Left hindlimb (tissue), 1 donor: ENCODE results near the gene ELOVL2.
"Not testable (repeated sequence)": the region's sequence is repeated elsewhere in the genome, so short reads cannot be mapped to it uniquely, and the experiment has no call there.

ENCODE experiments used
- DNase-seq: peaks from one replicate; pipeline ENCODE4 v3.0.0-alpha.2; 2018

The ELOVL2 gene

GRCh38 chr6:11021003-11021402, 23.1 kb downstream of the ELOVL2 start:
- DNase-seq = no peak

- DNase-seq = no peak
Measured at GRCh38 chr6:11018225-11018624, 25.9 kb downstream of the ELOVL2 start.

- no peak for DNase-seq
Measured at GRCh38 chr6:11017090-11017489, 27.0 kb downstream of the ELOVL2 start.

GRCh38 chr6:11016452-11016851, 27.7 kb downstream of the ELOVL2 start:
- no peak for DNase-seq

- no peak for DNase-seq
Measured at GRCh38 chr6:11015102-11015501, 29.0 kb downstream of the ELOVL2 start.

- no peak for DNase-seq
Measured at GRCh38 chr6:11013721-11014070, 30.4 kb downstream of the ELOVL2 start.

- no peak for DNase-seq
Measured at GRCh38 chr6:11012976-11013720, 31.0 kb downstream of the ELOVL2 start.

- no peak for DNase-seq
Measured at GRCh38 chr6:11012295-11012754, 31.8 kb downstream of the ELOVL2 start.

GRCh38 chr6:11011787-11012234, 32.3 kb downstream of the ELOVL2 start:
- DNase-seq = no peak

- DNase-seq = no peak
Measured at GRCh38 chr6:11009353-11009752, 34.8 kb downstream of the ELOVL2 start.

GRCh38 chr6:11008821-11009220, 35.3 kb downstream of the ELOVL2 start:
- DNase-seq = no peak

GRCh38 chr6:11007715-11008608, 36.1 kb downstream of the ELOVL2 start:
- DNase-seq = no peak

- DNase-seq = no peak
Measured at GRCh38 chr6:11006061-11006460, 38.0 kb downstream of the ELOVL2 start.

GRCh38 chr6:11003297-11003696, 40.8 kb downstream of the ELOVL2 start:
- DNase-seq = not testable (repeated sequence)

GRCh38 chr6:11002176-11002575, 41.9 kb downstream of the ELOVL2 start:
- no peak for DNase-seq

GRCh38 chr6:10999994-11000393, 44.1 kb downstream of the ELOVL2 start:
- no peak for DNase-seq

- DNase-seq = no peak
Measured at GRCh38 chr6:10995114-10995707, 48.9 kb downstream of the ELOVL2 start.

- no peak for DNase-seq
Measured at GRCh38 chr6:10993896-10994295, 50.2 kb downstream of the ELOVL2 start.

GRCh38 chr6:10991115-10991514, 53.0 kb downstream of the ELOVL2 start:
- DNase-seq = no peak

- DNase-seq = no peak
Measured at GRCh38 chr6:10989587-10989986, 54.5 kb downstream of the ELOVL2 start.

GRCh38 chr6:10984959-10985358, 59.1 kb downstream of the ELOVL2 start:
- DNase-seq = not testable (repeated sequence)

- DNase-seq = no peak
Measured at GRCh38 chr6:10981409-10981808, 62.7 kb downstream of the ELOVL2 start.

- no peak for DNase-seq
Measured at GRCh38 chr6:10979603-10980002, 64.5 kb downstream of the ELOVL2 start.
